NK-92 (cell line): ENCODE results near the gene NUAK2.
"Not testable (repeated sequence)": the region's sequence is repeated elsewhere in the genome, so short reads cannot be mapped to it uniquely, and the experiment has no call there.

Experiments
- DNase-seq: peaks from one replicate; lab custom pipeline; 2025; ENCODE audit not compliant: unreplicated experiment; lab: John Stamatoyannopoulos, UW

The NUAK2 gene

DNA sequence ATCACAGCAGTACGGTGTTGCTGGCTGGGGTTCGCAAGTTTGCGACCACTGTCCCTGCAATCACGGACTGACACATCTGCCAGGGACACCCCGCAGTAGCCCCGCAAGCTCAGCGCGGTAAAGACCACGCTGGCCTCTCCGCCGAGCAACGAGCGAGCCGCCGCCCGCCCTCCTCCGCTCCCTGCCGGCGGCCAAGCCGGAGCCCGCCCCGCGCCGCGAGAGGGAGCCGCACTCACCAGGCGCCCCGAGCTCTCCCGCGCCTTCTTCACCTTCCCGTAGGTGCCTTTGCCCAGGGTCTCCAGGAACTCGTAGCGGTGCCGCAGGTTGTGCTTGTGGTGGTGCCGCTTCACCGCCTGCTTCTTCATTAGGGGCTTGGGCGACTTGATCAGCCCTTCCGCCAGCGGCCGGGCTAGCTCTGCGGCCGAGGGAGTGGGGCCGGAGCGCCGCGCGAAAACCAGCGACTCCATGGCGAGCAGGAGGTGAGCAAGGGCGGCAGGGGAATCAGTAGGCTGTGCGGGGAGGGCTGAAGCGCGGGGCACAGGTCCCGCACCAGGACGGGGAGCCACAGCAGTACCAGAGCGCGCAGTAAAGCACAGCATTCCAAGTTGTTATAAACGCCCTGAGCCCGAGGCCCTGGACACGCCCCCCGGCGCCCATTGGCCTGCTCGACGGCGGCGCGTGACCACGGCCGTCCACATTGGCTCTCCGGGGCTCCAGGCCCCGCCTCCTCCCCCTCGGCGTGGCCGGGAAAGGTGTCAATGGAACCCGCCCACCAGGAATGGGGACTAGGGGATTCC lies at the start of gene NUAK2:
TSS of gene NUAK2 (minus strand) at position 584 of the 797 bp plus-strand sequence. CDS start at position 467, 117 bp downstream.
- no peak for DNase-seq

GRCh38 chr1:205370780-205371179 lies 49.2 kb upstream of the NUAK2 start:
- DNase-seq, result no peak

- DNase-seq, result no peak
These were observed 48.2 kb upstream of the NUAK2 start for GRCh38 chr1:205369701-205370123.

- no peak for DNase-seq
These were observed 46.9 kb upstream of the NUAK2 start for GRCh38 chr1:205368478-205368877.

GRCh38 chr1:205365945-205366463 lies 44.5 kb upstream of the NUAK2 start:
- no peak for DNase-seq

- DNase-seq, result not testable (repeated sequence)
These were observed 43.5 kb upstream of the NUAK2 start for GRCh38 chr1:205365086-205365485.

DNA sequence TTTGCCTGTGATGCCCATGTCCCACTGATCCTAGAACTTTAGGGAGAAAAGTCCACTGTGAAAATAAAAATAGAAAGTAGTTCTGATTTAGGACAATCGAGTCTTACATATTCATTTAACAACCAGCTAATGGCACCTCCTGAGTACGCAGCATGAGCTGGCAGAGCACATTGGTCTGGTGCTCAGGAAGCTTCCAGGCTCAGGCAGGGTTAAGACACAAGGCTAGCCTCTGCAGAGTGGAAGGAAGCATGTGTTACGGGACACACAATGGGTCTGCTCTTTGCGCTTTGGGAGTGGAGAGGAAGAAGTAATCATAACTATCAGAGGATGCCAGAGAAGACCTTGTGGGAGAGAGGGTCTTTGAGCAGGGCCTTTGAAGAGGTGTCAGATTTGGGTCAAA lies 39.3 kb upstream of the NUAK2 start:
- DNase-seq, result no peak

DNA sequence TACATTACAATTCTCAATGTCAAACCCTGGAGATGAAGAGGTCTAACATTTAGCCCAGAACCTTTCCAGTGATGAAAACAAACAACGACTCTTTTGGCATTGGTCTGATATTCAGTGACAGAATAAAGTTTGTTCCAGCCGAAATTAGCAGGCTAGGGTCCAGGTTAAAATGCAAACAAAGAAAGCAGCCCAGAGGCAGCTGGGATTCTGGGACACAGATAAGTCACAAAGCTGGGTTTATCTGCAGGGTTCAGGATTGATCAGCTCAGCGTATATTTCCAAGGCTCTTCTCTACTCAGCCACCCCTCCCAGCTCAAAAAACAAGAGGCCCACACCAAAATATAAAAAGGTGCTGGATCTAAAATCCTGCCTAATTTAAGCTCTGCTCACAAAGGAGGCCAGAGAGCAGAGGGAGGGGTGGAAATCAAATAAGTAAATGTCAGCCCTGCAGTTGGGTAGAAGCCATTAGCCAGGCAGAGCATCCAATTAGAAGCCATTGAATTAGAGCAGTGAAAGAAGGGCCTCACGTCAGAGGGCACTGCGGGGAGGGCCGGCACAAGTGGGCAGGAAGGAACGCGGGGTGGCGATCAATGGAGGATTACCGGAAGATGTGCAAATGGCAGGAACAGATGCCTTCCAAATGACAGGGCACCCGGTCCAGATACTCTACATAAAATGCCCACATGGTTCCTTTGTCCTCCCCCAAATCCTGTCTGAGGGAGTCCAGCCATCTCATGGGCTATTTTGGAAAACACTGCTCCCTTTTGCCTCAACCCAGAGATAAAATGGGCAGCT lies 38.4 kb upstream of the NUAK2 start:
- no peak for DNase-seq

GRCh38 chr1:205358579-205358978 lies 37.0 kb upstream of the NUAK2 start:
- DNase-seq, result no peak

GRCh38 chr1:205357567-205357966 lies 36.0 kb upstream of the NUAK2 start:
- DNase-seq, result no peak

- no peak for DNase-seq
These were observed 35.0 kb upstream of the NUAK2 start, which contains the start of gene KLHDC8A for GRCh38 chr1:205356440-205357139. KLHDC8A (minus strand) TSS chr1:205356922; CDS start chr1:205343604, 13,318 bp downstream.

- DNase-seq, result no peak
These were observed 33.5 kb upstream of the NUAK2 start for GRCh38 chr1:205355075-205355453.

- peak; percentile 4 for DNase-seq
These were observed 32.9 kb upstream of the NUAK2 start for GRCh38 chr1:205354259-205355074.

GRCh38 chr1:205353612-205354011 lies 32.1 kb upstream of the NUAK2 start:
- DNase-seq, result no peak

DNA sequence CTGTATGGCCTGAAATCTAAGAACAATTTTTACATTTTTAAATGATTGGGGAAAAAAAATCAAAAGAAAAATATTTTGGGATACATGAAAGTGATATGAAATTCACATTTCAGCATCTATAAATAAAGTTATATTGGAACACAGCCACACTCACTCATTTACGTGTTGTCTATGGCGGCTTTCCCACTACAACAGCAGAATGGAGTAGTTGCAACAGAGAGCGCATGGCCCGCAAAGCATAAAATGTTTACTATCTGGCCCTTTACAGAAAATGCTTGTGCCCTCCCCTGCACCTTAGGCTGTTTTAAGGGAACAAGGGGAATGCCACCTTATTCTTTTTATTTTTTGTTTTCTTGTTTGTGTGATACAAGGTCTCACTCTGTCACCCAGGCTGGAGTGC lies 31.6 kb upstream of the NUAK2 start:
- DNase-seq, result no peak

- DNase-seq, result no peak
These were observed 30.6 kb upstream of the NUAK2 start for GRCh38 chr1:205351984-205352713.

- DNase-seq, result no peak
These were observed 29.2 kb upstream of the NUAK2 start for GRCh38 chr1:205350691-205351141.

GRCh38 chr1:205350124-205350523 lies 28.6 kb upstream of the NUAK2 start:
- no peak for DNase-seq
